ENCODE measurements around the gene CTDSPL2.
"Not testable (repeated sequence)": the region's sequence is repeated elsewhere in the genome, so short reads cannot be mapped to it uniquely, and the experiment has no call there.

The CTDSPL2 gene

GRCh38 chr15:44426975-44427755 is at the start of gene CTDSPL2:
Gene CTDSPL2, plus strand, starts transcription at chr15:44427629. Its CDS starts 31,386 bp downstream, at chr15:44459015.
- peak; percentile 91 to 95 (median 92) for DNase-seq (ENCODE audit: low read depth in 2 of 3, low spot score in 1 of 3)

GRCh38 chr15:44381236-44381635 is 46.2 kb upstream of the CTDSPL2 start:
- DNase-seq (ENCODE audit: low read depth in 2 of 3, low spot score in 1 of 3) = no peak

- no peak for DNase-seq (ENCODE audit: low read depth in 2 of 3, low spot score in 1 of 3)
These were observed 42.0 kb upstream of the CTDSPL2 start for GRCh38 chr15:44385344-44385942.

GRCh38 chr15:44394062-44394461 is 33.4 kb upstream of the CTDSPL2 start:
- DNase-seq (ENCODE audit: low read depth in 2 of 3, low spot score in 1 of 3) = no peak

GRCh38 chr15:44394562-44394961 is 32.9 kb upstream of the CTDSPL2 start:
- DNase-seq (ENCODE audit: low read depth in 2 of 3, low spot score in 1 of 3) = no peak

DNA sequence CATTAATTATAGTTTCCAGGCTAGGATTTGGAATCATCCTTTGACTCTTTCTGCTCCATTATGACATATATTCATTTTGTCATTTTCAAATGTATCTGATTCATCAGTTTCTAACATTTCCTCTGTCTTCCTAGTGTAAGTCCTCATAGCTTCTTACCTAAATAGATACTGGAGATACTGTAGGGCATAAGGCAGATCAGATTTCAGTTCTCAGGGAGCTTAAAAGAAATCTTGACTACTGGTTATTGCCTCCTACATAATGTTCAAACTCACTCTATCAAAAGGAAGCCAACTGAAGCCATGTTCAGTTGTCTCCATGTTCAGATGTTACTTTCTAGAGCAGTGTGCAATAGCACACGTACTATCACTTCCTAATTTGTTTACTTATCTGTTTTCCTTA is 29.6 kb upstream of the CTDSPL2 start:
- DNase-seq (ENCODE audit: low read depth in 2 of 3, low spot score in 1 of 3) = no peak

GRCh38 chr15:44414001-44414400 is 13.4 kb upstream of the CTDSPL2 start:
- no peak for DNase-seq (ENCODE audit: low read depth in 2 of 3, low spot score in 1 of 3)

DNA sequence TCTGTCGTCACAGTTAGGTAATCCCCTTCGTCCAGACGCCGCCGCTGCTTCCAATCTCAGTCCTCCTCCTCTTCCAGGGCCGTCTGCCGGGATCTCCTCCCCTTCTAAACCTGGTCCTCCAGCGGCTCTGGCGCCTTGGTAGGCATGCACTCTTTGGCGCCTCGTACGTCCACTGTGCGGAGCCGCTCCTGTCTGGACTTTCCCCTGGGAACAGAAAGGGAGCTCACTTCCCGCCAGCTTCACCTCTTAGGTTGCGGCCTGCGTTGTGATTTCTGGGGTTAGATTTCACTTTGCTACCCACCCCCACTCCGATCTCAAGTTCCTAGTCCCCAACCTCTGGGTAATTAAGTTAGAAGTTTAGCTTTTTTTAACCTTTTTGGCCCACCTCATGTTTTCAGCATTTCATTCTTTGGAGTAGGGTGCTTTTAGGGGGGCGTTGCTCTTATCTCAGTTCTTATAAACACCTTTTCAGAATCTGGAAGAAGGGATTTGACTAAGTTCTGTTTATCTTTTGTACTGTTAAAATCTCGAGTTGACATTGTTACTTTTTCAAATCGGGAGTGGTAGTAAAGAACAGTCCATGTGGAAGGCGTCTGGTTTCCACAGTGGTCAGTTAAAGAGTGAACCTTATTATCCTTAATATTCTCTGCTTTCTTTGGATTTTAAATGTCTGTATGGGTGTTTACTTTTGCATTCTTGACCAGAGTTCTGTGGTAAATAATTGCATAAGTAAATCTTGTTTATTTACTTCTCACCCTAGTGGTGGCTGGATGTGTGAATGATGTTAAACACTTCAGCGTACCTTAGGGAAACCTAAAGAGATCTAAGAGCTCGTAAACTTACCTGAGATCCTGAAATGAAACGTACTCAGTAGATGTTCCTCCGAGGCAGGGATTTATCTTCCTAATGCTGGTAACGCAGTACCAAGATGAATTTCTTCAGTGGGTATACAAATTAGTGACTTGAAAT is 611 bp downstream of the CTDSPL2 start:
- no peak for DNase-seq (ENCODE audit: low read depth in 2 of 3, low spot score in 1 of 3)

- DNase-seq (ENCODE audit: low read depth in 2 of 3, low spot score in 1 of 3) = no peak
These were observed 8.7 kb downstream of the CTDSPL2 start for GRCh38 chr15:44435893-44436667.

DNA sequence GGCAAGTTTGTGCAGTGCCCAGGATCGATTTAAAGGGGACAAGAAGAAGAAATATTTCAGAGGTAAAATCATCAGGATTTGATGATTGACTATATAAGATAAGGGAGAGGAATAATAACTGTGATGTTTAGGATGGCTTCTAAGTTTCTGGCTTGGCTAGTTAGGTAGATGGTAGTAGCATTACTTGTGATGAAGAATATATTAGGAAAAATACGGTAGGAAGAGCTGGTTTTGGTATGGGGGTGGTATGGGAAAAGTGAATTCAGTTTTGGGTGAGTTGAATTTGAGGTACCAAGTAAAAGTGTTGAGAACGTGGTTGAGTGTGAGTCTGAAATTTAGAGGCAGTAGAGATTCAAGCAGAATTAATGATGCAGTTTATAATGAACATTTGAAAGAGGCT is 11.0 kb downstream of the CTDSPL2 start:
- DNase-seq (ENCODE audit: low read depth in 2 of 3, low spot score in 1 of 3) = no peak

DNA sequence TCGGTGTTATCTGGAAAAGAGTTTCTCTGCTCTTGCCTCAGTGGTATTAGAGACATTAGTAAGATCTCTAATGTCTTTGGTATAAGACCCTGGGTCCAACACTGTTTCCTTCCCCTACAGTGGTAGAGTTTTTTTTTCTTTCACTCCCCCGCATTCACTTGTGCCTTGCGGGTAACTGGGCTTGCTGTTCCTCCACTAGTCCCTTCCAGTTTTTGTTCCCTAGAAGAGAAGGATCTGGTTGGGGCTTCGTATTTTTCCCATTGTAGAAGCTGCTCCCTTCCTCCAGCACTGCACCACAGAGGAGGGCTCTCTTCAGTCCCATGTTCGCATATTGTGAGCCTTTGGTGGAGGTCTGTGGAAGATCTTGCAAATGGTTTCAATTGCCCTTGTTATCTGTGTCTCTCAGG is 13.7 kb downstream of the CTDSPL2 start:
- no peak for DNase-seq (ENCODE audit: low read depth in 2 of 3, low spot score in 1 of 3)

- no peak for DNase-seq (ENCODE audit: low read depth in 2 of 3, low spot score in 1 of 3)
These were observed 16.1 kb downstream of the CTDSPL2 start for GRCh38 chr15:44443515-44443914.

- DNase-seq (ENCODE audit: low read depth in 2 of 3, low spot score in 1 of 3) = no peak
These were observed 20.4 kb downstream of the CTDSPL2 start for GRCh38 chr15:44447772-44448376.

GRCh38 chr15:44450172-44450571 is 22.7 kb downstream of the CTDSPL2 start:
- DNase-seq (ENCODE audit: low read depth in 2 of 3, low spot score in 1 of 3) = no peak

DNA sequence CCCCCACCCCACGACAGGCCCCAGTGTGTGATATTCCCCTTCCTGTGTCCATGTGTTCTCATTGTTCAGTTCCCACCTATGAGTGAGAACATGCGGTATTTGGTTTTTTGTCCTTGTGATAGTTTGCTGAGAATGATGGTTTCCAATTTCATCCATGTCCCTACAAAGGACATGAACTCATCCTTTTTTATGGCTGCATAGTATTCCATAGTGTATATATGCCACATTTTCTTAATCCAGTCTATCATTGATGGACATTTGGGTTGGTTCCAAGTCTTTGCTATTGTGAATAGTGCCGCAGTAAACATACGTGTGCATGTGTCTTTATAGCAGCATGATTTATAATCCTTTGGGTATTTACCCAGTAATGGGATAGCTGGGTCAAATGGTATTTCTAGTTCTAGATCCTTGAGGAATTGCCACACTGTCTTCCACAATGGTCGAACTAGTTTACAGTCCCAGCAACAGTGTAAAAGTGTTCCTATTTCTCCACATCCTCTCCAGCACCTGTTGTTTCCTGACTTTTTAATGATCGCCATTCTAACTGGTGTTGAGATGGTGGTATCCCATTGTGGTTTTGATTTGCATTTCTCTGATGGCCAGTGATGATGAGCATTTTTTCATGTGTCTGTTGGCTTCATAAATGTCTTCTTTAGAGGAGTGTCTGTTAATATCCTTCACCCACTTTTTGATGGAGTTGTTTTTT is 26.3 kb downstream of the CTDSPL2 start:
- not testable (repeated sequence) for DNase-seq (ENCODE audit: low read depth in 2 of 3, low spot score in 1 of 3)

DNA sequence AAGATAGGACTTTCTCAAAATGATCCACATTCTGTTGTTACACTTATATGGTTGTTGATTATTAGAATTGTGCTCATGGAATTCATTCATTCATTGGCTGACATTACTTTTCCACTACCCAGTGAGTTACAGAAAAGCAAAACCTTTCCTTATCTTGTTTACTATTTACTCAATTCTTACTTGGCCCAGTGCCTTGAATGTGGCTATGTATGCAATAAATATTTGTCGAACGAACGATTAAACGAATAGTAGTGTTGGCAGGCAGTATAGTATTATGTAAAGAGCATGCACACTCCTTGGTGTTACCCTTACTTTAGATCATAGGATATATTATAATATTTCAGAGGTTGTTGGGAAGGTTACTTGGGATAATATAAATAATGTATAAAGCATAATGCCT is 31.0 kb downstream of the CTDSPL2 start:
- DNase-seq (ENCODE audit: low read depth in 2 of 3, low spot score in 1 of 3) = no peak

- no peak for DNase-seq (ENCODE audit: low read depth in 2 of 3, low spot score in 1 of 3)
These were observed 41.4 kb downstream of the CTDSPL2 start for GRCh38 chr15:44468709-44469385.

GRCh38 chr15:44471885-44472455 is 44.5 kb downstream of the CTDSPL2 start:
- no peak for DNase-seq (ENCODE audit: low read depth in 2 of 3, low spot score in 1 of 3)

- DNase-seq (ENCODE audit: low read depth in 2 of 3, low spot score in 1 of 3) = no peak
These were observed 51.9 kb downstream of the CTDSPL2 start for GRCh38 chr15:44479343-44479742.

All from stimulated activated CD4-positive, alpha-beta T cell treated with anti-CD3 and anti-CD28 coated beads, Interleukin-12 subunit alpha, Interleukin-12 subunit beta, amount 100 ng/mL, for 48 hours (primary cell).